ENCODE results near the gene ZNF69.

GRCh38 chr19:11872624-11873023, 15.0 kb upstream of the ZNF69 start:
- TF ChIP-seq YY1 (IDR thresholded peaks at IDR 0.05) (no peak), SP1 (IDR thresholded peaks at IDR 0.05) (no peak), CTCF (IDR thresholded peaks at IDR 0.05; ENCODE audit: low read depth, low read length, missing input control) (no peak), HNF4G (IDR thresholded peaks at IDR 0.05) (no peak), EGR1 (IDR thresholded peaks at IDR 0.05; ENCODE audit: low read depth in 2 of 2) (no peak), MAX (IDR thresholded peaks at IDR 0.05) (no peak), ATF3 (IDR thresholded peaks at IDR 0.05) (no peak), GABPA (IDR thresholded peaks at IDR 0.05 in 1 of 2, conservative IDR thresholded peaks at IDR 0.05 in 1 of 2) (no peak), RAD21 (IDR thresholded peaks at IDR 0.05) (no peak), TAF1 (conservative IDR thresholded peaks at IDR 0.05) (no peak), REST (IDR thresholded peaks at IDR 0.05) (no peak), ZBTB33 (IDR thresholded peaks at IDR 0.05) (no peak), JUND (IDR thresholded peaks at IDR 0.05) (no peak)

All from liver (tissue), 3 donors.